ENCODE measurements around the gene CELSR1. TPM values are rescaled to one million over a fixed set of nuclear protein-coding genes. Genes with fewer than 3 reads are reported as not detected.
A peak's percentile ranks its signal among the peaks of the same experiment; 100 is the strongest.

The CELSR1 gene
- total RNA-seq, 1 donor from 2014 or later = 18.6 TPM

DNA sequence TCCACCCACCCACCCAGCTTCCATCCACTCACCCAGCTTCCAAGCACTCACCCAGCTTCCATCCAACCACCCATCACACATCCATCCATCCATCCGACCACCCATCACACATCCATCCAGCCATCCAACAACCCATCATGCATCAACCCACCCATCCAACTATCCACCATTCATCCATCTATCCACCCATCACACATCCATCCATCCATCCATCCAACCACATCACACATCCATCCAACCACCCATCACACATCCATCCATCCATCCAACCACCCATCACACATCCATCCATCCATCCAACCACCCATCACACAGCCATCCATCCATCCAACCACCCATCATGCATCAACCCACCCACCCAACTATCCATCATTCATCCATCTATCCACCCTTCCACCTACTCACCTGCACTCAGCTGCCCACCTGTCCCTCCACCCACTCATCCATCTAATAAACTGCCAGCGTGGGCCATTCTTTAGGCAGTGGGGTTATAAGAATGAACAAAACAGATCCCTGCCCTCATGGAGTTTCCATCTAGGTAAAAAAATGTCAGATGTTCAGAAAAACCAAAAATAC lies 88.2 kb downstream of the CELSR1 start:
- no peak for DNase-seq (ENCODE audit: low read depth in 2 of 2)

- no peak for DNase-seq (ENCODE audit: low read depth in 2 of 2)
Observed at GRCh38 chr22:46448333-46448732, 89.1 kb downstream of the CELSR1 start.

DNA sequence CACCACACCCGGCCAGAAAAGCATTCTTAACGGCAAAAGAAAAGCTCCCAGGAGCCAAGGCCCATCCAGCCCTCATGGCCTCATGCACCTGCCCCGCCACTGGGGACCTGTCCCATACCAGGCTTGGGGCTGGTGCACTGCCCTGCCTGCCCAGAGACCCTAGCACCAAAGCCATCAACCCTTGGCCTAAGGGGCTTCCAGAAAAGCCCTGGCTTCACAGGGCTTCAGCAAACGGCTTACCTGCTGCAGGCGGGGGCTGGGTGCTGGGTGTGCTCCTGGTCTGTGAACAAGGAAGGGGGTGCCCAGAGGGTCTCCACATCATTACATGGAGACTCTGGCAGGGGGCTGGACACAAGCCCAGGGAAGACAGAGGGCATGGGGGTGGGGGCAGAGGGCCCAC lies 89.5 kb downstream of the CELSR1 start:
- DNase-seq (ENCODE audit: low read depth in 2 of 2) = no peak

DNA sequence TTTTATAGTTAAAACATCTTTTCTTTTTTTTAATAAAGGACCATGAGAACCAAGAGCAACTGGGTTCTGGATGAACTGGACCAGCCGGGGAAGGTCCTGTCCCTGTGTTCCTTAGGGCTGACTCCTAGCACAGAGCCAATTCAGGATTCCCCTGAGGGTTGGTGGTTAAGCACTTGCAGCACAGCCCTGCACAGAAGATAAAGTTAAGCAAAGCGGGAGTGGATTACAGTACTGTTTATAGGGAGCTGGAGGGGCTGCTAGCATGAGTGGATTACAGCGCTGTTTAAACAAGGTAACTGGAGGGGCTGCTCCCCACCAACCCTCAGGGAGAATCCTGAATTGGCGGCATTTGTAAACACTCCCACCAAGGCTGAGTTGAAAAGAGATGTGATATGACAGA lies 90.6 kb downstream of the CELSR1 start:
- no peak for DNase-seq (ENCODE audit: low read depth in 2 of 2)

- no peak for DNase-seq (ENCODE audit: low read depth in 2 of 2)
Observed at GRCh38 chr22:46445771-46446420, 91.5 kb downstream of the CELSR1 start.

DNA sequence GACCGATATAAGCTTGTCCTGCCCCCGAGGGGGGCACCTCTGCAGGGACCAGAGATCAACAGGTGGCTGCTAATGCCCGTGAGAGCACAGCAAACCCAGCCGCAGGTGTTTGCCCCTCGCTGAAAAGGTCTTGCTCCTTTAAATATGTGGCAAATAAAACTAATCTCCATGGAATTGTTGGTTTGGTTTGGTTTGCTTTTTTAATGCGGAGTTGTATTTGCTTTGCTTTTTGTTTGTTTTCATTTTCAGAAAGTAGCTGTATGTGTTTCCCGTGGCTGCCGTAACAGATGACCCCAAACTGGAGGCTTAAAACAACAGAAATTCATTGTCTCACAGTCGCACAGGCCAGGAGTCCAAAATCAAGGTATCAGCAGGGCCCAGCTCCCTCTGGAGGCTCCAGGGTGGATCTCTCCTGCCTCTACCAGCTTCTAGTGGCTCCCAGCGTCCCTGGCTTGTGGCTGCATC lies 93.0 kb downstream of the CELSR1 start:
- DNase-seq (ENCODE audit: low read depth in 2 of 2) = peak in 1 of 2 donors; percentile 17

DNA sequence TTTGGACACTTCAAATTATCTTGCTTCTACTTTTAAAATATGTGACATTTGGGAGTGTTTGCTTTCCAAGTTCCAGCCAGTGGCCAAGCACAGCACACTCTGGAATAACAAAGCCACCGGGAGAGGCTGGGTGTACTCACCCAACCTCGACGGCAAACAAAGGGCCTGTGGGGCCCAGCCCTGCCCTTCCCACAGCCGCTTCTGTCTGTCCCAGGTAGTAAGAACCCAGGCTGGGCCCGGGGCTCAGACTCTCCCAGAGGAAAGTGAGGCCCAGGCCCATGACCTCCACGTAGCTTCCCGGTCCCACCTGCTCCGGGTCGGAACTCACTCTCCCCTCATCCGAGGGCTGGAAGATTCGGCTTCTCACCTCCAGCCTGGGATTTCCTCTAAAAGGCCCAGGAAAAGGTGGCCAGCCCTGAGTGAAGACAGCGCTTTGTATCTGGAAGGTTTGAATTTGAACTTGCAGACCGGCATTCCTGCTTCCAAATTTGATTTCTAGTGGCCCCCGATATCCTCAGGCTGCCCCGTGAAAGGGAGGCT lies 93.5 kb downstream of the CELSR1 start:
- no peak for DNase-seq (ENCODE audit: low read depth in 2 of 2)

DNA sequence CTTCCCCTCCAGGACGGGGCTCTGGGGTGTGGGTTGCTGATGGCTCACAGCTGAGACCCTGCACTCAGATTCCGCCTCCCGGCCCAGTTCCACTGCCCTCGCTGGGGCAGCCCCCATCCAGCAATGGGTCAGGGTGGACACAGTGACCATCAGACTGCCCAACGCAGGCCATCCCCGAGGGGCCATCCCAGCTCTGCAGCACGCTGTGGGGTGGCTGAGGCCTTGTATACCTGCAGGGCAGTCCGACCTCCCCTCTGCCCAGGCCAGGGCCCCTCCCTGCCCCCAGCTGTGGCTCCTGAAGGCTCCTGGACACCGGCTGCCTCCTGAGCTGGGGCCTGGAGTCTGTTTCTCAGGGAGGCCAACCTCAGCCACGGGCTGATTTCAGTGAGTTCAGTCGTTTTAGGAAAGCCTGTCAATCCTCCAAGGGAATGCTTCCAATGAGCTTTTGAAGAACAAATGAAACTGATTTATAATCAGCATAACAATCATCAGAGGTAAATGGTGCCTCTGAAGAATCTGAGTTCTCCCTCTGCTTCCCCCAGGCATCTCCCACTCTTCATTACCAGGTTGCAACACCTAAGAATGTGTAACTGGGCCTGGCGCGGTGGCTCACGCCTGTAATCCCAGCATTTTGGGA lies 95.1 kb downstream of the CELSR1 start:
- DNase-seq (ENCODE audit: low read depth in 2 of 2) = no peak

DNA sequence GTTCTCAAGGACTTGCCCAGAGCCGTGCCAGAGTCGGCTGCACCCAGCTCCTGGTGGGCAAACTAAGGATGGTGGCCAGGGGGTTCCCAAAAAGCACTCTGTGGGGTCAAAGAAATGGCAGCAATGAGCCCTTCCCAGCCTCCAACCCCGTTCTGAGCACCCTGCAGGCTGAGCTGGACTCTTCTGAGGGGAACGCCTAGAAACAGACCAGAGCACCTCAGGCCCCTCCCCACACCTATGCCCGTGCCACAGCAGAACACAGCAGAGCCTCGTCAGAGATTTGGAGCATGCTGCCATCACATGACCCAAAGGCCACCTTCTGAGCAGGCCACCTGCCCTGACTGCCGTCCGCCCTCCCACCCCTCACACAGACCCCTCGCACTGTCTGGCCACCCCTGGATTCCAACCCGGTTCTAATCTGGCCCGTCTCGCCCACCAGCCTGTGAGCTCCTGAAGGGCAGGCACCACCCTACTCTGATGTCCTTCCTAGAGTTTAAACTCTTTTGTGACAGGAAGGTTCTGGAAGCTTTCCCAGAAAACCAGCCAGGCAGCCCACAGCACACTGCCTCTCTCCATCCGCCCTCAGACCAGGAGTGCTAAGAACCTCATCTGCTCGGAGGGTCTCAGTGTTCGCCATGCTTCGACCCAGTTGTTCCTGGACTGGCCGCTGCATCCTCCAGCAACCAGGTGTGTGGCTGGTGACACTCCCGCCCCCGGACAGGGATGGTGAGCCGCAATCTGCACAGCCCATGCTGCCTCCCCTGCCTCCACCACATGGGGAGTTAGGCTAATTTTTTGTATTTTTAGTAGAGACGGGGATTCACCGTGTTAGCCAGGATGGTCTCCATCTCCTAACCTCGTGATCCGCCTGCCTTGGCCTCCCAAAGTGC lies 97.6 kb downstream of the CELSR1 start:
- DNase-seq (ENCODE audit: low read depth in 2 of 2) = no peak

GRCh38 chr22:46439111-46439510 lies 98.3 kb downstream of the CELSR1 start:
- no peak for DNase-seq (ENCODE audit: low read depth in 2 of 2)

GRCh38 chr22:46437671-46438440 lies 99.6 kb downstream of the CELSR1 start:
- no peak for DNase-seq (ENCODE audit: low read depth in 2 of 2)

DNA sequence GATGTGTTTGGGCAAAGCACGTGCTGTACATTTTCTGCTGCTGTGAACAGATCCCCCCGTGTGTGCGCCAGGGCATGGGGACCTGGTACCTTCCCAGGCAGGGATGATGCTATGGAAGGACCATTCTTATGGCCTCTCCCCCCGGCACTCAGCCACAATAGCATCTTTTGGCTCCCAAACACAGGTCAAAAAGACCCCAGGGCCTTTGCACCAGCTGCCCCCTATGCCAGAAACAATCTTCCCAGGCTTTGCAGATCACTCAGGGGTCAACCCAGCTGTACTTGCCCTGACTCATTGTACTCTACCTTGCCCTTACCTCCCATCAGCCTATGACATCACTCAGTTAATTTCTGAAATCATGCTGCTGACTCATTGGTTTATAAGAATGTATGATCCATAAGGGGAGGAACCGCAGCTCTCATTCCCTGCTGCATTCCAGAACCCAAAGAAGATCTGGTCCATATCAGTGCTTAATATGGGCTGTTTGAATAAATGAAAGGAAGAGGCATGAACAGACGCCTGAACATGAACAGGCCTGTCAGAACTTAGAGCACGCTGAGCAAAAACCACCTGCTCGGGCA lies 100.7 kb downstream of the CELSR1 start:
- no peak for DNase-seq (ENCODE audit: low read depth in 2 of 2)

DNA sequence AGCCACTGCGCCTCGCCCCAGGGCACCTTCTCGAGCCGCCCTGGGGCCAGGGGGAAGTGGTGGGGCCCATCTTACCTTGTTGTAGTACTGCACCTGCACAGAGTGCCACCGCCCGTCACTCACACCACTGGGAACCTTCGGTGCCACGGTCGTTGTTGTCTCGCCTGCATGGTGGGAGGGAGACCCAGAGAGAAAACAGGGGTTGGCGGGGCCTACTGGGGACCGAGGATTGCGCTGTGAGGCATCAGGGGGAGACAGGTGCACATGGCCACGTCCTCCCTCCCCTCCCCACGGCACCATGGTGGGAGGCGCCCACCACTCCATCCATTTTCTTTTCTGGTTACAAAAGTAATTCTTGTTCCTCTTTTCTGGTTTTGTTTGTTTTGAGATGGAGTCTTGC lies 104.1 kb downstream of the CELSR1 start:
- no peak for DNase-seq (ENCODE audit: low read depth in 2 of 2)

GRCh38 chr22:46432164-46433068 lies 105.0 kb downstream of the CELSR1 start:
- DNase-seq (ENCODE audit: low read depth in 2 of 2) = no peak

DNA sequence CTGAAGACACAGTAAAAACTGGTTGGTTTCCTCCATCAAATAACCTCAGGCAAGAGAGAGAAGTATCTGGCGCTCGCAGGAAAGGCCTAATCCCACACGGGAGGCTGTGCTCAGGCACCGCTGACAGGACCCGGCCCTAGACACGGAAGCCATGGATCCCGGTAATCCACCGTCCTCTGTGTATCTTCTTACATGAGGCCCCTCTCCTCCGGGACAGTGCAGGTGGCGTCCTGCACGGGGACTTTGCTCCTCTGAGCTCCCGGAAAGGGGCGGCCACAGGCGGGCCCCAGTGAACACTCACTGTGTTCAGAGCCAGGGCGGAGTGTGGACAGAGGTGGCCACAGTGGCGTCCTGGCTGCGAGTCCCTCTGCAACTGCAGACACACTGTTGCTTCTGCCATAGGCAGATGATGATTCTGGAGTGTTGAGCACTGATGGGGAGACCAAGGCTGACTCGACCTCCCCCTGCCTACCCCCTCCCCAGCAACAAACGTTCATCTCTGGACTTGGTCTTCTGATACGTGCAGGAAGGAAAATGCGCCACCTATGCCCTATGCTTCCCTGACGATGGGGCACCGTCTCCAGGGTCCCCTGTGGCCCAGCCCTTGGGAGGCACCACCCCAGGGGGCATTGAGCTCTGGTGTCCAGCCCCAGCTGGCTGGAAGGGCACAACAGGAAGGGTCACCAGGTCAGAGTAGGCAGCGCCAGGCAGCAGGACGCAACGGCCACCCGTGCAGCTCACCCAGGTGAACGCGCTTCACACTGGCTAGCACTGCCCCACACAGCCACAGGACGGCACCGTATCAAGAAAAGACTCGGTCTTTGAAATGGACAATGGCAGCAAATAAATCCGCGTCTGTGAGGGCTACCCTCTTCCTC lies 106.2 kb downstream of the CELSR1 start:
- DNase-seq (ENCODE audit: low read depth in 2 of 2) = no peak

DNA sequence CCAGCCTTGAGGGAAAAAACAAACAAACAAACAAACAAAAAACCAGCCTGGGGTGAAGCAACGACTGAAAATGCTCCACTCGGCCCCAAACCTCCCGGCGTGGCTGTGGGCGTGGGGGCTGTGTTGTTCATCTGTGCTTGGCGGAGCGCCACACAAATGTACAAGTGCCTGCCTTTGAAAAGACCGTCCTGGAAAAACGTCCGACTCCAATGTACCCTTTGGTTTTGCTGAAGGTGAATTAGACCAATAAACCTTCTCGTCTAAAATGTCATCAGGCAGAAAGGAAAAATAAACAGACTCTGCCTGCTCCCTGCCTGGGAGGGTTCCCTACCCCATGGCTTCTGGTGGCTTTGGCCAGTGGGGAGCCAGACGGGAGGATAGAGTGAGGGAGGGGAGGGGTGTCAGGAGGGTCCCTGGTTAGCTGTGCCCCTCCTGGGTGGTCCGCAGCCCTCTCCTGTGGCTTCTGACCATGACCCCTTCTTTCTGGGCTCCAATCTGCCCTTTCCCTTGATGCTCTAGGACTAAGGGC lies 108.0 kb downstream of the CELSR1 start:
- DNase-seq (ENCODE audit: low read depth in 2 of 2) = no peak

- DNase-seq (ENCODE audit: low read depth in 2 of 2) = no peak
Observed at GRCh38 chr22:46428602-46429324, 108.7 kb downstream of the CELSR1 start.

DNA sequence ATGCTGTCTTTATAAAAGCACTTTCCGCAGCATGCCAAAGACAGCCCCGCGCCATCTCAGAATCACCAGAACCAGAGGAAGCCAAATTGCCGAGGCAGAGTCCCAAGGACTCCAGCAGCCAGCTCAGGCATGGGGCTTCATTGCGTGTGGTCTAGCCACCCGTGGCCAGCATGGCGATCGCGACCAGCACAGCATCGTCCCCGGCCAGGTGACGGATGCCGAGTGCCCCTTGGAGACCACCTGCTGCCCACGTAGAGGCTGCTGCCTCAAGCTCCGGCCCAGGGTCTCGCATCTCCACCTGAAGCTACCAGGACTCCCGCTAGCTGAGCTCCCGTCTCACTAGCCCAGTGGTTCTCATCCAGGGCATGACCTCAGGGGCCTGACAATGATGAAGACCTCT lies 109.2 kb downstream of the CELSR1 start:
- no peak for DNase-seq (ENCODE audit: low read depth in 2 of 2)

All from dermis microvascular lymphatic vessel endothelial cell (primary cell).